ENCODE results near the gene GDAP1L1. TPM values are rescaled to one million over a fixed set of nuclear protein-coding genes. Genes with fewer than 3 reads are reported as not detected.

GDAP1L1 gene
- polyA plus RNA-seq, 3 donors: not detected

- no peaks in the 10 kb centered on the region for H3K36me3 ChIP-seq (replicated peaks in 1 of 2; ENCODE audit: control insufficient read depth in 1 of 2, insufficient read depth in 2 of 2, low read length in 2 of 2)
- H2AFZ ChIP-seq (ENCODE audit: insufficient read depth, low read depth, low read length, poor library complexity, severe bottlenecking): no peak overlapping the region
- no peaks in the 10 kb centered on the region for H3K27me3 ChIP-seq (ENCODE audit: control insufficient read depth in 2 of 2, insufficient read depth in 2 of 2, low read length in 2 of 2)
- H3K4me3 ChIP-seq (replicated peaks in 1 of 3; ENCODE audit: low read depth in 2 of 3, low read length in 3 of 3): no peak overlapping the region
- peaks cover 0 to 3% of the 10 kb centered on the region in 2 donors for H3K36me3 Mint-ChIP-seq
- H3K27ac Mint-ChIP-seq: no peak overlapping the region
- H3K27me3 Mint-ChIP-seq (ENCODE audit: low read depth in 3 of 3): peaks cover 0 to 1% (median 0%) of the 10 kb centered on the region in 3 donors
- no peak overlapping the region for H3K9ac ChIP-seq (ENCODE audit: insufficient read depth, low read length, poor library complexity, severe bottlenecking)
- DNase-seq: no peak
- no peak overlapping the region for H3K27ac ChIP-seq (ENCODE audit: low read depth in 1 of 2, low read length in 2 of 2)
- no peaks in the 10 kb centered on the region for H4K20me1 ChIP-seq (ENCODE audit: insufficient read depth, low read length)
- no peak overlapping the region for H3K4me3 Mint-ChIP-seq
- TF ChIP-seq, protein P1, sequence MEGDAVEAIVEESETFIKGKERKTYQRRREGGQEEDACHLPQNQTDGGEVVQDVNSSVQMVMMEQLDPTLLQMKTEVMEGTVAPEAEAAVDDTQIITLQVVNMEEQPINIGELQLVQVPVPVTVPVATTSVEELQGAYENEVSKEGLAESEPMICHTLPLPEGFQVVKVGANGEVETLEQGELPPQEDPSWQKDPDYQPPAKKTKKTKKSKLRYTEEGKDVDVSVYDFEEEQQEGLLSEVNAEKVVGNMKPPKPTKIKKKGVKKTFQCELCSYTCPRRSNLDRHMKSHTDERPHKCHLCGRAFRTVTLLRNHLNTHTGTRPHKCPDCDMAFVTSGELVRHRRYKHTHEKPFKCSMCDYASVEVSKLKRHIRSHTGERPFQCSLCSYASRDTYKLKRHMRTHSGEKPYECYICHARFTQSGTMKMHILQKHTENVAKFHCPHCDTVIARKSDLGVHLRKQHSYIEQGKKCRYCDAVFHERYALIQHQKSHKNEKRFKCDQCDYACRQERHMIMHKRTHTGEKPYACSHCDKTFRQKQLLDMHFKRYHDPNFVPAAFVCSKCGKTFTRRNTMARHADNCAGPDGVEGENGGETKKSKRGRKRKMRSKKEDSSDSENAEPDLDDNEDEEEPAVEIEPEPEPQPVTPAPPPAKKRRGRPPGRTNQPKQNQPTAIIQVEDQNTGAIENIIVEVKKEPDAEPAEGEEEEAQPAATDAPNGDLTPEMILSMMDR (IDR thresholded peaks at IDR 0.05): no peak
- H3K4me2 ChIP-seq (replicated peaks; ENCODE audit: extremely low read depth, low read length, poor library complexity, severe bottlenecking): no peak overlapping the region
- H3K9me3 ChIP-seq (replicated peaks in 1 of 2; ENCODE audit: control insufficient read depth in 1 of 2, insufficient read depth in 1 of 2, low read length in 2 of 2): no peaks in the 10 kb centered on the region
- H3K79me2 ChIP-seq (ENCODE audit: insufficient read depth, low read length): no peaks in the 10 kb centered on the region
- peaks cover 0 to 3% (median 0%) of the 10 kb centered on the region in 7 donors for H3K9me3 Mint-ChIP-seq
- no CpG with 5 or more reads among the region's 3 CpGs for WGBS (ENCODE audit: insufficient coverage)
- no peaks in the 10 kb centered on the region for H3K4me1 Mint-ChIP-seq
- no peaks in the 10 kb centered on the region for H3K4me1 ChIP-seq (ENCODE audit: control insufficient read depth in 1 of 2, insufficient read depth in 2 of 2, low read length in 2 of 2)
- intact Hi-C loops (cut with micrococcal nuclease): no loop called here
Observed at GRCh38 chr20:44288252-44288651, 41.1 kb downstream of the GDAP1L1 start.

GRCh38 chr20:44291754-44292153 is 44.6 kb downstream of the GDAP1L1 start:
- TF ChIP-seq, protein P1 (IDR thresholded peaks at IDR 0.05): no peak
- Histone ChIP-seq H3K4me1 (ENCODE audit: control insufficient read depth in 1 of 2, insufficient read depth in 2 of 2, low read length in 2 of 2) (no peaks in the 10 kb centered on the region), H3K36me3 (replicated peaks in 1 of 2; ENCODE audit: control insufficient read depth in 1 of 2, insufficient read depth in 2 of 2, low read length in 2 of 2) (no peaks in the 10 kb centered on the region), H3K79me2 (ENCODE audit: insufficient read depth, low read length) (no peaks in the 10 kb centered on the region), H4K20me1 (ENCODE audit: insufficient read depth, low read length) (no peaks in the 10 kb centered on the region), H3K9me3 (replicated peaks in 1 of 2; ENCODE audit: control insufficient read depth in 1 of 2, insufficient read depth in 1 of 2, low read length in 2 of 2) (no peaks in the 10 kb centered on the region), H3K4me3 (replicated peaks in 1 of 3; ENCODE audit: low read depth in 2 of 3, low read length in 3 of 3) (no peak overlapping the region), H3K9ac (ENCODE audit: insufficient read depth, low read length, poor library complexity, severe bottlenecking) (no peak overlapping the region), H3K27me3 (ENCODE audit: control insufficient read depth in 2 of 2, insufficient read depth in 2 of 2, low read length in 2 of 2) (no peaks in the 10 kb centered on the region), H2AFZ (ENCODE audit: insufficient read depth, low read depth, low read length, poor library complexity, severe bottlenecking) (no peak overlapping the region), H3K4me2 (replicated peaks; ENCODE audit: extremely low read depth, low read length, poor library complexity, severe bottlenecking) (no peak overlapping the region), H3K27ac (ENCODE audit: low read depth in 1 of 2, low read length in 2 of 2) (no peak overlapping the region)
- H3K9me3 Mint-ChIP-seq: peaks cover 0 to 3% (median 0%) of the 10 kb centered on the region in 7 donors
- H3K36me3 Mint-ChIP-seq: peaks cover 0 to 3% of the 10 kb centered on the region in 2 donors
- no peak overlapping the region for H3K4me3 Mint-ChIP-seq
- no CpG with 5 or more reads among the region's 7 CpGs for WGBS (ENCODE audit: insufficient coverage)
- intact Hi-C loops (cut with micrococcal nuclease): no loop called here
- H3K27me3 Mint-ChIP-seq (ENCODE audit: low read depth in 3 of 3): peaks cover 0 to 2% (median 0%) of the 10 kb centered on the region in 3 donors
- H3K4me1 Mint-ChIP-seq: no peaks in the 10 kb centered on the region
- H3K27ac Mint-ChIP-seq: no peak overlapping the region
- no peak for DNase-seq

All from CD14-positive monocyte (primary cell).